OCI-LY7 (cell line): ENCODE results near the gene MAP1LC3B. TPM values are rescaled to one million over a fixed set of nuclear protein-coding genes. Genes with fewer than 3 reads are reported as not detected.

Experiments
- BruUV-seq: library from RNA; stranded (reverse); fragments of 400-500 nt; replicated peaks from 2 replicates; lab custom pipeline; 2021; lab: Mats Ljungman, UMichigan
- CTCF ChIA-PET: fragments of 300-600 bp; sonication (Branson Sonifier 250); formaldehyde crosslinking; loops from one replicate; lab custom pipeline; 2022; ENCODE audit warnings: antibody characterized with exemption; ENCODE audit not compliant: unreplicated experiment; lab: Charles Lee
- POLR2A ChIA-PET: fragments of 300-600 bp; sonication (Branson Sonifier 250); formaldehyde crosslinking; loops from one replicate; lab custom pipeline; 2022; ENCODE audit warnings: antibody characterized with exemption; lab: Charles Lee
- DNase-seq: peaks from one replicate; pipeline ENCODE4 v3.0.0-alpha.2; 2015; ENCODE audit warnings: low spot score
- H2AFZ ChIP-seq: fragments of 200-600 bp; sonication (generic), shearing (Covaris generic); 2 replicates; pipeline ENCODE4 v1.6.1; 2014; ENCODE audit warnings: mild to moderate bottlenecking, antibody characterized with exemption, low read length, moderate library complexity
- H3K27ac ChIP-seq: fragments of 200-600 bp; sonication (generic); 2 replicates; pipeline ENCODE4 v1.5.1; 2014; ENCODE audit warnings: mixed run types, low read depth, mild to moderate bottlenecking, moderate library complexity, low read length, inconsistent platforms; ENCODE audit not compliant: poor library complexity, severe bottlenecking
- H3K36me3 ChIP-seq: fragments of 200-600 bp; sonication (generic); 2 replicates; pipeline ENCODE4 v1.6.1; 2014; ENCODE audit warnings: mild to moderate bottlenecking, antibody characterized with exemption, low read length, moderate library complexity, mixed read lengths; ENCODE audit not compliant: insufficient read depth
- H3K4me1 ChIP-seq: fragments of 200-600 bp; sonication (generic); 2 replicates; pipeline ENCODE4 v1.5.1; 2014; ENCODE audit warnings: mild to moderate bottlenecking, low read length; ENCODE audit not compliant: insufficient read depth, poor library complexity, severe bottlenecking
- H3K4me2 ChIP-seq: fragments of 200-600 bp; sonication (generic); 2 replicates; pipeline ENCODE4 v1.6.1; 2014; ENCODE audit warnings: mild to moderate bottlenecking, low read length
- H3K4me3 ChIP-seq: fragments of 200-600 bp; sonication (generic); 2 replicates; pipeline ENCODE4 v1.5.1; 2014; ENCODE audit warnings: mild to moderate bottlenecking, low read depth, low read length; ENCODE audit not compliant: poor library complexity, severe bottlenecking
- H3K79me2 ChIP-seq: fragments of 200-600 bp; sonication (generic); 2 replicates; pipeline ENCODE4 v1.6.1; 2016; ENCODE audit warnings: low read depth, mild to moderate bottlenecking, low read length, moderate library complexity, mixed read lengths; ENCODE audit not compliant: insufficient read depth
- H3K9me2 ChIP-seq: fragments of 200-600 bp; sonication (generic); 2 replicates; pipeline ENCODE4 v1.6.1; 2016; ENCODE audit warnings: mild to moderate bottlenecking, low read length, mixed read lengths; ENCODE audit not compliant: insufficient read depth
- H3K9me3 ChIP-seq: fragments of 200-600 bp; sonication (generic); 2 replicates; pipeline ENCODE4 v1.6.1; 2014; ENCODE audit warnings: mild to moderate bottlenecking, mixed run types, low read length, mixed read lengths
- H4K20me1 ChIP-seq: fragments of 200-600 bp; sonication (generic); 2 replicates; pipeline ENCODE4 v1.6.1; 2014; ENCODE audit warnings: mild to moderate bottlenecking, antibody characterized with exemption, low read length, moderate library complexity, mixed read lengths; ENCODE audit not compliant: insufficient read depth
- CTCF ChIP-seq: fragments of 200-600 bp; sonication (generic); conservative IDR thresholded peaks from 2 replicates; pipeline ENCODE4 v1.5.1; 2014; ENCODE audit warnings: mild to moderate bottlenecking, antibody characterized with exemption, low read length, moderate library complexity, mixed read lengths
- EZH2phosphoT487 ChIP-seq: fragments of 200-600 bp; sonication (generic); IDR thresholded peaks from 2 replicates; pipeline ENCODE4 v1.6.1; 2018; ENCODE audit warnings: low read depth, borderline replicate concordance, mild to moderate bottlenecking, mixed run types, antibody characterized with exemption, low read length, moderate library complexity, mixed read lengths
- intact Hi-C: fragments of 100-400 bp; cut with micrococcal nuclease; formaldehyde crosslinking; loops from one replicate; pipeline ENCODE4 v1.10.0; 2022; ENCODE audit not compliant: unreplicated experiment
- total RNA-seq, 2 experiments: library from RNA; depleted of rRNA in 1 of 2; stranded (reverse); fragments of >200 nt in 1 of 2; shearing (Covaris generic) in 1 of 2; gene quantifications; 2 replicates each; pipeline ENCODE4 v1.2.3, GENCODE V29; 2014 to 2022

The MAP1LC3B gene
- total RNA-seq, 2 experiments from 2014 or later: 15.3 to 43.8 TPM

DNA sequence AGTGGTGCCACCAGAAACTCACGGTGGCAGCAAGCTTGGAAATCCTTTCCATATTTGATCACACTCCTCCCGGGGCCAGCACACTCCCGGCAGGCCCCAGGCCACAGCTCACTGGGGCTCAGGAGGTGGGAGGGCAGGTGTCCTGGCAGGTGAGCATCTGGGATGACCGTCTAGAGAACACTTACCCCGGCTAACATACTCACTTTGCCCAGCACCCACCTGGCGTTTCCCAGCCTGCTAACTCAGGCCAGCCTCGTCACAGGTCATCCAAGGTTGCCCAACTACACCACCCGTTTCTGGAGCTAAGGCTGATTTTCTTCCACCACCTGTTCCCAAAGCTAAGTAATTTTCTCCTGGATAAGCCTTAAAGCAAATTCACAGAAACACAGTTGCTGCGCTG, 33.4 kb upstream of the MAP1LC3B start:
- BruUV-seq: no TSS peak

GRCh38 chr16:87359121-87359520, 33.0 kb upstream of the MAP1LC3B start:
- no peak overlapping the region for H3K4me2 ChIP-seq
- H3K4me1 ChIP-seq: no peaks in the 10 kb centered on the region
- H3K79me2 ChIP-seq: no peaks in the 10 kb centered on the region
- BruUV-seq: no TSS peak
- H3K9me2 ChIP-seq: no peaks in the 10 kb centered on the region
- TF ChIP-seq CTCF (no peak), EZH2phosphoT487 (no peak)
- H3K9me3 ChIP-seq: no peaks in the 10 kb centered on the region
- intact Hi-C loops: no loop called here
- H3K27ac ChIP-seq: no peak overlapping the region
- ChIA-PET POLR2A (no interaction called here), CTCF (no interaction called here)
- H4K20me1 ChIP-seq: no peaks in the 10 kb centered on the region
- no peak for DNase-seq
- H2AFZ ChIP-seq: no peak overlapping the region
- no peak overlapping the region for H3K4me3 ChIP-seq
- H3K36me3 ChIP-seq: peaks cover 32% of the 10 kb centered on the region

More for the DNA sequence above, 33.4 kb upstream of the MAP1LC3B start:
- peaks cover 32% of the 10 kb centered on the region for H3K36me3 ChIP-seq
- H3K9me2 ChIP-seq: no peaks in the 10 kb centered on the region
- intact Hi-C loops: no loop called here
- ChIA-PET CTCF (no interaction called here), POLR2A (no interaction called here)
- no peaks in the 10 kb centered on the region for H3K4me1 ChIP-seq
- H3K27ac ChIP-seq: no peak overlapping the region
- TF ChIP-seq EZH2phosphoT487 (no peak), CTCF (no peak)
- H2AFZ ChIP-seq: no peak overlapping the region
- no peak overlapping the region for H3K4me3 ChIP-seq
- H3K79me2 ChIP-seq: no peaks in the 10 kb centered on the region
- no peaks in the 10 kb centered on the region for H4K20me1 ChIP-seq
- DNase-seq: no peak
- H3K4me2 ChIP-seq: no peak overlapping the region
- H3K9me3 ChIP-seq: no peaks in the 10 kb centered on the region

DNA sequence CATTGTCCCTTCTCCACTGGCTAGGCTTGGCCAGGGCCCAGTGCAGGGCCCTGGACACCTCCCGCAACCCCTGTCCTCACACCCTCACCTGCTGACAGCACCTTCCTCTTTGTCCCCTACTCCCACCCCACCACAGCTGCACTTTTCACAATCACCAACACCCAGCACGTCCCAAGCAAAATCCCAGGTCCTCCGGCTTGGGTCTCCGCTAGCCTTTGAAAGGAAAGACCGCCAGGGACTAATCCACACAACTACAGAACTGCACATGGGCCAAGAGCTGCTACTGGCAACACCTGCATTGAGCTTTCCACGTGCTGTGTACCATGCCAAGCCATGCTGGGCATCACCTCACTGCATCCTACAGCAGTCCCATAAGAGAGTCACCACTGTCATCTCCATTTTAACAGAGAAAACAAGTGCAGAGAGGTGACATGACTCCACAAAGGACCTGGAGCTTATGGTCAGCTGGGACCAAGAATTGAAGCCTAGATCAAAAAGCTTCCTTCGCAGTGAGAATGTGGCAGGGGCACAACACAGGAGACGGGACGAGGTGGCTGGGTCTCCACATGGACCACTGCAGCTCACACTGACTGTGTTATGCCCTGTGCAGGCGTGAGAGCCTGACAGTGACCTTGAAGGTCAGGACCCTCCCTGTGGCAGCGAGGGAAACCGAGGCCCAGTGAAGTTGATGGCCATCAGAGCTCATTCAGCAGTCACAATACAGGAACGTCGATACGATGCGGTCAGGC, 31.1 kb upstream of the MAP1LC3B start:
- TF ChIP-seq EZH2phosphoT487 (no peak), CTCF (no peak)
- ChIA-PET CTCF (no interaction called here), POLR2A (interaction anchor here (0.6 kb wide), 1 partner anchor 43 kb away, joined by 3 read pairs; no protein-coding TSS in a partner anchor)
- no TSS peak for BruUV-seq
- peaks cover 32% of the 10 kb centered on the region for H3K36me3 ChIP-seq
- H3K79me2 ChIP-seq: no peaks in the 10 kb centered on the region
- H3K27ac ChIP-seq: no peak overlapping the region
- H3K4me1 ChIP-seq: no peaks in the 10 kb centered on the region
- H3K9me2 ChIP-seq: no peaks in the 10 kb centered on the region
- H3K9me3 ChIP-seq: no peaks in the 10 kb centered on the region
- no peak for DNase-seq
- no peaks in the 10 kb centered on the region for H4K20me1 ChIP-seq
- intact Hi-C loops: no loop called here
- H3K4me3 ChIP-seq: no peak overlapping the region
- H3K4me2 ChIP-seq: no peak overlapping the region
- H2AFZ ChIP-seq: no peak overlapping the region
